ENCODE measurements around the gene CDC42BPG.

Gene CDC42BPG

GRCh38 chr11:64869571-64870175 lies 25.2 kb upstream of the CDC42BPG start (continued):
- TF ChIP-seq CTCF (tag by site-specific recombination; IDR thresholded peaks at IDR 0.05) (0 out of 2 replicates have a peak, but pooled peaks have one; percentile 27), ZNF175 (tag by site-specific recombination; IDR thresholded peaks at IDR 0.05) (no peak), ZFHX2 (tag by site-specific recombination; conservative IDR thresholded peaks at IDR 0.05) (0 out of 2 replicates have a peak, but pooled peaks have one; percentile 8), SP7 (tag by site-specific recombination; IDR thresholded peaks at IDR 0.05) (no peak)

- H3K27ac ChIP-seq (ENCODE audit: extremely low read depth, low read depth, low read length) = no peak overlapping the region
- H3K36me3 ChIP-seq (ENCODE audit: control insufficient read depth in 2 of 2, insufficient read depth in 1 of 2, low read length in 2 of 2) = peaks cover 0 to 18% of the 10 kb centered on the region in 2 experiments; a peak in 1 of 3 replicates
- ChIA-PET POLR2A (interaction anchor here (1.5 kb wide), 1 partner anchor 9 kb away, joined by 4 read pairs; the partner anchor contains the start of gene EHD1), CTCF (interaction anchor here (0.5 to 3.7 kb wide), 7 partner anchors 8 to 516 kb away, joined by 3 to 22 read pairs (median 4); no protein-coding TSS in a partner anchor)
- H3K4me1 ChIP-seq (ENCODE audit: control insufficient read depth, insufficient read depth, low read length) = no peaks in the 10 kb centered on the region
- no peak overlapping the region for H3K4me3 ChIP-seq (ENCODE audit: low read depth, low read length)
- no peaks in the 10 kb centered on the region for H3K9me3 ChIP-seq (ENCODE audit: control insufficient read depth, insufficient read depth, low read depth, low read length)
- no peak for TF ChIP-seq PBX3 (CRISPR knock-in tag; IDR thresholded peaks at IDR 0.05)
- no peak for TF ChIP-seq ZNF488 (tag by site-specific recombination; IDR thresholded peaks at IDR 0.05)
- TF ChIP-seq TSHZ1 (tag by site-specific recombination; IDR thresholded peaks at IDR 0.05; ENCODE audit: borderline replicate concordance) = no peak
- no peak for TF ChIP-seq ZNF580 (tag by site-specific recombination; IDR thresholded peaks at IDR 0.05)
- no peak for TF ChIP-seq ZNF610 (tag by site-specific recombination; IDR thresholded peaks at IDR 0.05; ENCODE audit: borderline replicate concordance)
- no peak for TF ChIP-seq ZNF121 (tag by site-specific recombination; IDR thresholded peaks at IDR 0.05)
- TF ChIP-seq ZBTB49 (tag by site-specific recombination; IDR thresholded peaks at IDR 0.05; ENCODE audit: low read depth) = no peak
- no peak for TF ChIP-seq ZNF157 (tag by site-specific recombination; IDR thresholded peaks at IDR 0.05)
- TF ChIP-seq ZNF639 (tag by site-specific recombination; IDR thresholded peaks at IDR 0.05) = no peak
- TF ChIP-seq ZNF292 (tag by site-specific recombination; IDR thresholded peaks at IDR 0.05; ENCODE audit: borderline replicate concordance, low read depth) = no peak
- TF ChIP-seq ZNF2 (tag by site-specific recombination; IDR thresholded peaks at IDR 0.05) = no peak
- no peak for TF ChIP-seq OVOL3 (tag by site-specific recombination; IDR thresholded peaks at IDR 0.05)
- TF ChIP-seq BCL11A (tag by site-specific recombination; IDR thresholded peaks at IDR 0.05; ENCODE audit: low read depth) = no peak
- TF ChIP-seq ZNF792 (tag by site-specific recombination; IDR thresholded peaks at IDR 0.05) = no peak
- no peak for TF ChIP-seq GLIS2 (tag by site-specific recombination; IDR thresholded peaks at IDR 0.05)
- TF ChIP-seq HIC1 (tag by site-specific recombination; IDR thresholded peaks at IDR 0.05) = no peak
- TF ChIP-seq ZNF114 (tag by site-specific recombination; IDR thresholded peaks at IDR 0.05) = no peak
Observed at GRCh38 chr11:64868904-64869570, 24.6 kb upstream of the CDC42BPG start.

Data from HEK293 (cell line).